ENCODE results near the gene ECPAS. TPM values are rescaled to one million over a fixed set of nuclear protein-coding genes. Genes with fewer than 3 reads are reported as not detected.

The ECPAS gene
- total and polyA plus RNA-seq, 2 experiments from 2014 or later: 32.9 to 51.1 TPM

DNA sequence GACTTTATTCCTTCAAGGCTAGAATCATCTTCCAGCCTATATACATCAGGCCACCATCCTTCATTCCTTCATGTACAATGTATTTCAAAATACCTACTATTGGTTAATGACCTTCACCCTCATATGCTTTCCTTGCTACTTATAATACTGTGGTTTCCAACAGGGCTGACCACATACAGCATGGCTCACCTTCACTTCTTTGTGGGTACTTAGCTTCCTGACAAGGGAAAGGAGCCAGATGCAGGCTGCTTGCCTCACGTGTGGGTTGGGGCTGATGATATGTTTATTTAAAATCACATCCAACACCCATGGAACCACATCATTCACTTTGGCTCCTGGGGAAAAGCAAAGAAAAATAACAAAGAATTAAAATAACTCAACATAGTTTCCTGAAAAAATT is 90.2 kb downstream of the ECPAS start:
- Histone ChIP-seq H3K79me2 (ENCODE audit: insufficient read depth) (peaks cover 26% of the 10 kb centered on the region), H3K4me2 (ENCODE audit: unreplicated experiment) (no peak overlapping the region), H3F3A (ENCODE audit: insufficient read depth) (no peaks in the 10 kb centered on the region), H3K36me3 (ENCODE audit: low read depth) (peaks cover 79% of the 10 kb centered on the region), H3K9me2 (ENCODE audit: insufficient read depth) (no peaks in the 10 kb centered on the region), H3K9me3 (ENCODE audit: low read depth) (no peaks in the 10 kb centered on the region), H2AFZ (no peak overlapping the region), H3K4me3 (no peak overlapping the region), H3K9ac (no peak overlapping the region), H3K27ac (no peak overlapping the region), H3K27me3 (replicated peaks; ENCODE audit: insufficient read depth) (no peaks in the 10 kb centered on the region), H3K4me1 (ENCODE audit: insufficient read depth) (no peaks in the 10 kb centered on the region), H4K20me1 (ENCODE audit: insufficient read depth) (no peaks in the 10 kb centered on the region)
- no peak for DNase-seq
- 68 to 70% methylated on average over 1 of the region's 1 CpG for WGBS, 2 experiments (ENCODE audit: low coverage in 1 of 2, low lambda C conversion rate in 2 of 2, missing lambda C conversion rate in 2 of 2)
- TF ChIP-seq EZH2 (IDR thresholded peaks at IDR 0.05; ENCODE audit: insufficient read depth, poor library complexity, severe bottlenecking): no peak
- TF ChIP-seq EZH2phosphoT487 (IDR thresholded peaks at IDR 0.05; ENCODE audit: insufficient read depth, low read depth): no peak
- in situ Hi-C loops (cut with MboI): no loop called here

DNA sequence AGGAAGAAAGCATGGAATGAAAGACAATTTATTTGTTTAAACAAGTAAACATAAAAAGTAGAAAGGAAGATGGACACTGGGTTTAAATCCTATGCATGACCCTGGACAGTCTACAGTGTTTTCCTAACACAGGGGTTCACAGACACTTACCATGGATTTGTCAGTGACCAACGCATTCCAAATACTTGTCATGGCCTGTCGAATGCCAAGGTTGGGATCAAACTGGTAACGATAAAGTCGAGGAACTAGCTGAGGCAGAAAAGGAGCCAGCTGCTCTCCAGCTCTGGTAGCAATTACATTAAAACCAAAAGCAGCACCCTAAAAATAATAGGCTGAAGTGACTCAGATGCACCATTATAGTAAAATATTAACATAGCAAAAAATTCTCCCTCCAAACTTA is 94.8 kb downstream of the ECPAS start:
- 97 to 100% methylated on average over 4 of the region's 4 CpGs for WGBS, 2 experiments (ENCODE audit: low coverage in 1 of 2, low lambda C conversion rate in 2 of 2, missing lambda C conversion rate in 2 of 2)
- Histone ChIP-seq H4K20me1 (ENCODE audit: insufficient read depth) (no peaks in the 10 kb centered on the region), H3F3A (ENCODE audit: insufficient read depth) (no peaks in the 10 kb centered on the region), H3K4me2 (ENCODE audit: unreplicated experiment) (no peak overlapping the region), H3K36me3 (ENCODE audit: low read depth) (peaks cover 71% of the 10 kb centered on the region), H3K4me3 (no peak overlapping the region), H3K9me2 (ENCODE audit: insufficient read depth) (no peaks in the 10 kb centered on the region), H3K9me3 (ENCODE audit: low read depth) (no peaks in the 10 kb centered on the region), H3K27ac (no peak overlapping the region), H2AFZ (no peak overlapping the region), H3K27me3 (replicated peaks; ENCODE audit: insufficient read depth) (no peaks in the 10 kb centered on the region), H3K79me2 (ENCODE audit: insufficient read depth) (no peaks in the 10 kb centered on the region), H3K9ac (no peak overlapping the region), H3K4me1 (ENCODE audit: insufficient read depth) (no peaks in the 10 kb centered on the region)
- in situ Hi-C loops (cut with MboI): no loop called here
- TF ChIP-seq EZH2phosphoT487 (IDR thresholded peaks at IDR 0.05; ENCODE audit: insufficient read depth, low read depth): no peak
- no peak for TF ChIP-seq EZH2 (IDR thresholded peaks at IDR 0.05; ENCODE audit: insufficient read depth, poor library complexity, severe bottlenecking)
- DNase-seq: no peak

DNA sequence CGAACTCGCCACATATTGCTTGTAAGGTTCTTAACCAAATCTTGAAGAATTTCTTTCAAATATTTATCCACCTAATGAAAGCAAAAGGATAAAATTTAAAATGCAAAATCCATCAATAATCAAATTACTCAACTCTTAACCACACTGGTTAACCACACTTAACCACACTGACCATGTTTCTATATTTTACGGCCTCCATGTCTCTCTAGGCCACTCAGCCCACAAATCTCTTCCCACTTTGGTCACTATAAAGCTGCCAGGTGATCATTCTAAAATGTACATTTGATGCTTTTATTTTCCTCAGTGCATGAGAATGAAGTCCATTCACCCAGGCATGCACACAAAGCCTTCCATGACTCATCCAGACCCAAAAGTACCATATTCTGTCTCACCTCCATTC is 97.8 kb downstream of the ECPAS start:
- H3K9me2 ChIP-seq (ENCODE audit: insufficient read depth): no peaks in the 10 kb centered on the region
- H4K20me1 ChIP-seq (ENCODE audit: insufficient read depth): no peaks in the 10 kb centered on the region
- H3K4me2 ChIP-seq (ENCODE audit: unreplicated experiment): no peak overlapping the region
- no peaks in the 10 kb centered on the region for H3K4me1 ChIP-seq (ENCODE audit: insufficient read depth)
- peak; percentile 2 for DNase-seq
- no peaks in the 10 kb centered on the region for H3K9me3 ChIP-seq (ENCODE audit: low read depth)
- 94 to 98% methylated on average over 3 of the region's 3 CpGs for WGBS, 2 experiments (ENCODE audit: low coverage in 1 of 2, low lambda C conversion rate in 2 of 2, missing lambda C conversion rate in 2 of 2)
- H3K27ac ChIP-seq: no peak overlapping the region
- H3K79me2 ChIP-seq (ENCODE audit: insufficient read depth): no peaks in the 10 kb centered on the region
- TF ChIP-seq EZH2 (IDR thresholded peaks at IDR 0.05; ENCODE audit: insufficient read depth, poor library complexity, severe bottlenecking) (no peak), EZH2phosphoT487 (IDR thresholded peaks at IDR 0.05; ENCODE audit: insufficient read depth, low read depth) (no peak)
- no peak overlapping the region for H3K4me3 ChIP-seq
- H3F3A ChIP-seq (ENCODE audit: insufficient read depth): no peaks in the 10 kb centered on the region
- in situ Hi-C loops (cut with MboI): no loop called here
- no peaks in the 10 kb centered on the region for H3K27me3 ChIP-seq (replicated peaks; ENCODE audit: insufficient read depth)
- H3K9ac ChIP-seq: no peak overlapping the region
- no peak overlapping the region for H2AFZ ChIP-seq
- peaks cover 73% of the 10 kb centered on the region for H3K36me3 ChIP-seq (ENCODE audit: low read depth)

DNA sequence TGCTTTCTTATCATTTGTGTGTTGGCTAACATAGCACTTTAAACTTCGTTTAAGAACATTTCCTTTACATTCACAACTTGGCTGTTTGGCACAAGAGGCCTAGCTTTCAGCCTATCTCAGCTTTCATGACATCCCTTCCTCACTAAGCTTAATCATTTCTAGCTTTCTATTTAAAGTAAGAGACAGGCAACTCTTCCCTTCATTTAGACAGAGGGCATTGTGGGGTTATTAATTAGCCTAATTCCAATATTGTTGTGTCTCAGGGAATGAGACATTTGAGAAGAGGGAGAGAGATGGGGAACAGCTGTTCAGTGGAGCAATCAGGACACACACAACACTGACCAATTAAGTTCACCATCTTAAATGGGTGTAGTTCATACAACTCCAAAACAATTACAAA is 103.2 kb downstream of the ECPAS start:
- TF ChIP-seq EZH2 (IDR thresholded peaks at IDR 0.05; ENCODE audit: insufficient read depth, poor library complexity, severe bottlenecking) (no peak), EZH2phosphoT487 (IDR thresholded peaks at IDR 0.05; ENCODE audit: insufficient read depth, low read depth) (no peak)
- H3F3A ChIP-seq (ENCODE audit: insufficient read depth): 0 out of 2 replicates have a peak, but pooled peaks cover 5% of the 10 kb centered on the region
- no peaks in the 10 kb centered on the region for H3K9me2 ChIP-seq (ENCODE audit: insufficient read depth)
- H3K9ac ChIP-seq: no peak overlapping the region
- no peaks in the 10 kb centered on the region for H3K27me3 ChIP-seq (replicated peaks; ENCODE audit: insufficient read depth)
- H3K4me2 ChIP-seq (ENCODE audit: unreplicated experiment): no peak overlapping the region
- H2AFZ ChIP-seq: no peak overlapping the region
- H3K36me3 ChIP-seq (ENCODE audit: low read depth): peaks cover 80% of the 10 kb centered on the region
- H4K20me1 ChIP-seq (ENCODE audit: insufficient read depth): no peaks in the 10 kb centered on the region
- peaks cover 4% of the 10 kb centered on the region for H3K4me1 ChIP-seq (ENCODE audit: insufficient read depth)
- H3K9me3 ChIP-seq (ENCODE audit: low read depth): no peaks in the 10 kb centered on the region
- no peaks in the 10 kb centered on the region for H3K79me2 ChIP-seq (ENCODE audit: insufficient read depth)
- no peak overlapping the region for H3K4me3 ChIP-seq
- 100% methylated on average over 1 of the region's 1 CpG for WGBS, 2 experiments (ENCODE audit: low coverage in 1 of 2, low lambda C conversion rate in 2 of 2, missing lambda C conversion rate in 2 of 2)
- no peak for DNase-seq
- in situ Hi-C loops (cut with MboI): no loop called here
- no peak overlapping the region for H3K27ac ChIP-seq
